Neural cell (in vitro differentiated cells): Measurements from ENCODE around the gene DBN1.

Source experiments
- CTCF ChIP-seq: fragments of 450-650 bp; IDR thresholded peaks from 2 replicates; pipeline ENCODE4 v1.5.1; 2014; ENCODE audit warnings: antibody characterized with exemption, mild to moderate bottlenecking, moderate library complexity; ENCODE audit not compliant: poor library complexity, severe bottlenecking
- EP300 ChIP-seq: fragments of 450-650 bp; conservative IDR thresholded peaks from 2 replicates; pipeline ENCODE4 v1.6.1; 2014; ENCODE audit warnings: antibody characterized with exemption, mild to moderate bottlenecking, moderate library complexity; ENCODE audit not compliant: poor library complexity, severe bottlenecking
- EZH2 ChIP-seq: fragments of 200-600, 300-800 bp; shearing (Covaris generic), sonication (generic); IDR thresholded peaks from 2 replicates; pipeline ENCODE4 v1.6.1; 2014; ENCODE audit warnings: antibody characterized with exemption, low read length, borderline replicate concordance, mild to moderate bottlenecking; ENCODE audit not compliant: insufficient read depth, poor library complexity, severe bottlenecking
- POLR2AphosphoS5 ChIP-seq: IDR thresholded peaks from 2 replicates; pipeline ENCODE4 v1.6.1; 2012

- TF ChIP-seq CTCF (no peak), POLR2AphosphoS5 (no peak), EZH2 (no peak), EP300 (no peak)
Measured at GRCh38 chr5:177462021-177462670, 11.3 kb downstream of the DBN1 start.
